ENCODE data around the gene ECSCR.
"Not testable (repeated sequence)": the region's sequence is repeated elsewhere in the genome, so short reads cannot be mapped to it uniquely, and the experiment has no call there.

GRCh38 chr5:139440416-139440815 lies 22.1 kb downstream of the ECSCR start:
- TF ChIP-seq, protein P1, sequence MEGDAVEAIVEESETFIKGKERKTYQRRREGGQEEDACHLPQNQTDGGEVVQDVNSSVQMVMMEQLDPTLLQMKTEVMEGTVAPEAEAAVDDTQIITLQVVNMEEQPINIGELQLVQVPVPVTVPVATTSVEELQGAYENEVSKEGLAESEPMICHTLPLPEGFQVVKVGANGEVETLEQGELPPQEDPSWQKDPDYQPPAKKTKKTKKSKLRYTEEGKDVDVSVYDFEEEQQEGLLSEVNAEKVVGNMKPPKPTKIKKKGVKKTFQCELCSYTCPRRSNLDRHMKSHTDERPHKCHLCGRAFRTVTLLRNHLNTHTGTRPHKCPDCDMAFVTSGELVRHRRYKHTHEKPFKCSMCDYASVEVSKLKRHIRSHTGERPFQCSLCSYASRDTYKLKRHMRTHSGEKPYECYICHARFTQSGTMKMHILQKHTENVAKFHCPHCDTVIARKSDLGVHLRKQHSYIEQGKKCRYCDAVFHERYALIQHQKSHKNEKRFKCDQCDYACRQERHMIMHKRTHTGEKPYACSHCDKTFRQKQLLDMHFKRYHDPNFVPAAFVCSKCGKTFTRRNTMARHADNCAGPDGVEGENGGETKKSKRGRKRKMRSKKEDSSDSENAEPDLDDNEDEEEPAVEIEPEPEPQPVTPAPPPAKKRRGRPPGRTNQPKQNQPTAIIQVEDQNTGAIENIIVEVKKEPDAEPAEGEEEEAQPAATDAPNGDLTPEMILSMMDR (IDR thresholded peaks at IDR 0.05), result not testable (repeated sequence)
- not testable (repeated sequence) for TF ChIP-seq POLR2AphosphoS5 (IDR thresholded peaks at IDR 0.05)

Data from transverse colon (tissue), 4 donors.